Suprapubic skin (tissue), 3 donors: ENCODE data around the gene GRID1.

Experiments
- CTCF ChIP-seq, 2 donors: fragments of 200-600 bp in 1 of 2; fragments of 450-650 bp in 1 of 2; sonication (generic) in 1 of 2; IDR thresholded peaks; one replicate each; pipeline ENCODE4 v1.5.1; 2016 to 2019; ENCODE audit warnings: antibody characterized with exemption in 2 of 2, mild to moderate bottlenecking in 1 of 2, moderate library complexity in 1 of 2
- EP300 ChIP-seq: sonication (generic); formaldehyde crosslinking; IDR thresholded peaks from one replicate; pipeline ENCODE4 v1.6.1; 2017; ENCODE audit warnings: antibody characterized with exemption

DNA sequence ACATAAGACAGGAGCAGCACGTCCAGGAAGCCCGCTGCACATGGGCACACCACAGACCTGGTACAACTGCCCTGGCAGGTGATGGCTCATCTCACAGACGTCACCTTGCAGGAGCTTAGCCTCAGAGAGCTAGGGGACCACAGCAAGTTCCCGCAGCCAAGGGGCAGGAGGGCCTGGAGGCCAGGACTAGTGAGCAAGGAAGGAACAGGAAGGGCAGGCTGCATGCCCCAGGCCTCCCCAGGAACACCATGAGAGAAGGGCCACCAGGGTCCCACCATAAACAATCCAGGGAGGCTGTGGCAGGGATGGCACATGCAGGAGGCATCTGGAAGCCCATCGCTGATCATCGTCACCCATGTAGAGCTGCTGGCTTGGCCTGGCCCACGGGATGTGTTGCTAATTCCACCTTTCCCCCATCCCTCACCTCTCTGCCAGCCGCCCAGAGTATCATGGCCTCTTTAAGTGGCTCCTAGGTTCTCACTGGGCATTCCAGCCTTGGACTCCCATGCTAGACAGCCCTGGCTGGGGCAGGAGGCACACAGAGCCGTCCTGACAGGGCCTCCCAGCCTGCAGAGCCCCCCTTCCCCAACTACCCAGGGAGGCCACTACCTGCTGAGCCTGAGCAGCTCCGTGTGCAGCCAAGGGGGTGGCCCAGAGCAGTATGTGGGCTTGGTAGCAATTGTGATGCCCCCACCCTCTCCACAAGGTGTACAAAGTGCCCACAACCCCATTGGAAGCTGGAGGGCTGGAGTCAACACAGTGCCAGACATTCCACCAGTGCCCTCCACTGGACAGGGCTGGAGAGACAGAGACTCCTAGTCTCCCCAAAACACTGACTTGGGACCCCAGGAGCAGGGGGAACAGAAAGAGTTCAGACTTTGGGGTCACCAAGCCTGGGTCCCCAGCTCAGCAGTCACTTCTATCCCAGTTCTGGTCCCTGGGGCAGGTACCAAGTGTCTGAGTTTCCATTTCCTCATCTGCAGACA, 35.5 kb downstream of the GRID1 start:
- TF ChIP-seq CTCF (IDR thresholded peaks at IDR 0.05) (no peak), EP300 (no peak)
